Prostate gland (tissue), 2 donors: Measurements from ENCODE around the gene RAB3C.

Experiments used
- CTCF ChIP-seq, 4 experiments: fragments of 200-600 bp in 2 of 4; fragments of 450-650 bp in 2 of 4; sonication (generic) in 2 of 4; IDR thresholded peaks; 1 replicate in 3 of 4; 2 replicates in 1 of 4; pipeline ENCODE4 v1.5.1; 2016 to 2019; ENCODE audit warnings: antibody characterized with exemption in 4 of 4, mild to moderate bottlenecking in 2 of 4, moderate library complexity in 2 of 4
- POLR2AphosphoS5 ChIP-seq: sonication (generic); formaldehyde crosslinking; IDR thresholded peaks from one replicate; pipeline ENCODE4 v1.6.1; 2017; ENCODE audit warnings: antibody characterized with exemption

- TF ChIP-seq CTCF (IDR thresholded peaks at IDR 0.05) (no peak), POLR2AphosphoS5 (no peak)
Observed at GRCh38 chr5:58764199-58764598, 181.3 kb downstream of the RAB3C start.
